Lung (tissue), 12 donors: ENCODE data around the gene SCFD1. TPM values are rescaled to one million over a fixed set of nuclear protein-coding genes. Genes with fewer than 3 reads are reported as not detected.
"Not testable (repeated sequence)": the region's sequence is repeated elsewhere in the genome, so short reads cannot be mapped to it uniquely, and the experiment has no call there.

ENCODE experiments used
- ATAC-seq: fragments of 200-7000 bp; cut with Tn5 transposase; one replicate; pipeline ENCODE4 v1.9.1; 2020; ENCODE audit warnings: moderate number of reproducible peaks; ENCODE audit not compliant: insufficient read depth, low FRiP score
- DNase-seq, 3 donors: peaks; one replicate each; pipeline ENCODE4 v3.0.0-alpha.2; 2013 to 2017
- H3K27ac ChIP-seq, 2 donors: one replicate each; pipeline ENCODE4 v1.5.1; 2013; ENCODE audit warnings: mild to moderate bottlenecking in 2 of 2, moderate library complexity in 2 of 2, control low read depth in 1 of 2, inconsistent platforms in 1 of 2, low read depth in 1 of 2, low read length in 1 of 2
- H3K27me3 ChIP-seq, 3 donors: one replicate each; pipeline ENCODE4 v1.5.1; 2013; ENCODE audit warnings: low read length in 2 of 3; ENCODE audit not compliant: control insufficient read depth in 3 of 3, insufficient read depth in 3 of 3
- H3K36me3 ChIP-seq, 4 donors: one replicate each; pipeline ENCODE4 v1.5.1; 2013; ENCODE audit warnings: low read length in 4 of 4, mild to moderate bottlenecking in 1 of 4, moderate library complexity in 1 of 4; ENCODE audit not compliant: control insufficient read depth in 4 of 4, insufficient read depth in 4 of 4
- H3K4me1 ChIP-seq, 5 donors: one replicate each; pipeline ENCODE4 v1.5.1; 2013; ENCODE audit warnings: low read length in 5 of 5, mild to moderate bottlenecking in 2 of 5, moderate library complexity in 1 of 5; ENCODE audit not compliant: control insufficient read depth in 5 of 5, insufficient read depth in 5 of 5
- H3K4me3 ChIP-seq: one replicate; pipeline ENCODE4 v1.5.1; 2013; ENCODE audit warnings: mild to moderate bottlenecking, control low read depth, moderate library complexity
- H3K9ac ChIP-seq, 2 donors: one replicate each; pipeline ENCODE4 v1.5.1; 2013; ENCODE audit warnings: low read length in 2 of 2, control low read depth in 1 of 2; ENCODE audit not compliant: insufficient read depth in 1 of 2
- H3K9me3 ChIP-seq, 4 donors: one replicate each; pipeline ENCODE4 v1.5.1; 2013; ENCODE audit warnings: low read length in 3 of 4, mild to moderate bottlenecking in 1 of 4, moderate library complexity in 1 of 4; ENCODE audit not compliant: control insufficient read depth in 4 of 4, insufficient read depth in 3 of 4
- WGBS, 2 donors: extraction: QIAGEN DNeasy Blood & Tissue Kit; methylation state at CpG; one replicate each; pipeline ENCODE4 v1.1.7; 2013; 5-methylcytosine and 5-hydroxymethylcytosine counted together
- polyA plus RNA-seq, 2 donors: library from polyadenylated mRNA; stranded (reverse); fragments of 200-250 nt; gene quantifications; one replicate each; pipeline ENCODE4 v1.2.1, GENCODE V29; 2013
- total RNA-seq, 2 donors: library from RNA; depleted of rRNA in 1 of 2; stranded (reverse); fragments of >200 nt in 1 of 2; gene quantifications; one replicate each; pipeline ENCODE4 v1.2.1, GENCODE V29; 2014 to 2021
- TF ChIP-seq, protein P1 (sequence below): IDR thresholded peaks from 2 replicates; pipeline ENCODE4 v1.5.1; 2012; ENCODE audit warnings: mild to moderate bottlenecking; ENCODE audit errors: control extremely low read depth, extremely low read depth
- donor health status: control.
- donor health status: control.
- donor health status: Bipolar disorder and iron deficiency.
- donor health status: healthy.
- donor health status: DM: yes; HTN: yes; CAD: no.

SCFD1 gene
- total and polyA plus RNA-seq, 4 donors: 36.5 to 232 (median 87.7) TPM

DNA sequence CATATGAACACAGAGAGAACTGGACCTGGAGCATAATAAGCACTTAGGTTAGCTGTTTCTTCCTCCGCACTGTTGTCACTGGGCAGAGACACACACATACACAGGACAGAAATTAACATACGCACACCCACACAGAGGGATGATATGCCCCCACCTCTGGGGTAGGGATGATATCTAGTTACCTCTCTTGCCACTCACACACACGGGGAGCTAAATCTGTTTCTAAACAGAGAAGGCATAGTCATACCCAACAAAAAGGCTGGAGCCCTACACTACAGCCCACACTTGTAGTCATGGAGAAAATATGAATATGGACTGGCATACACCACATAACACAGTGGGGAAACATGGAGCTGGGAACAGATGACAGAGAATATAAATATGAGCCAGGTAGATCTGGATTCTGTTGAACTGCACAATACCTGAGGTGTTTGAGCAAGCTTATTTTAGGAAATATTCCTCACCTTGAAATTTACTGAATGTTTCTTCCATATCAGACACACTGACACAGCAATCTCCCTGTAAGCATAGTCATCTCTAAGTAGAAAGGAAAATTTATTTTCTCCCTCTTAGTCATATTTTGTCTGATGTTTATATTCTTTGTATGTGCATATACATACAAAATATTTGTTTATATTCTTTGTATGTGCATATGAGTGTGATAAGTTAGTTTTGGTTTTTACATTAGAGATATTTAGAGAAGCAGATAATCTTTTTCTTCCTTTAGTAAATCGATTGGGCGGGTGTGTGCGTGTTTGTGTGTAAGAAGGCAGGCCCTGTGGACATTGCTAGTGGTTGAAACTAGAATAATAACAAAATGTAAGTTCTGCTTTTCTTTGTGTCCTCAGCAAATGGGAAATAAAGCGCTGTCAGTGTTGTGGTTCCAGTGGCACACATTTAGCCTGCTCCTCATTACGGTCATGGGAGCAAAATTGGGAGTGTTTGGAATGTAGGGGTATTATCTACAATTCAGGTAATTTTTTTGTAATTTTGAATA lies 20.9 kb upstream of the SCFD1 start:
- TF ChIP-seq, protein P1, sequence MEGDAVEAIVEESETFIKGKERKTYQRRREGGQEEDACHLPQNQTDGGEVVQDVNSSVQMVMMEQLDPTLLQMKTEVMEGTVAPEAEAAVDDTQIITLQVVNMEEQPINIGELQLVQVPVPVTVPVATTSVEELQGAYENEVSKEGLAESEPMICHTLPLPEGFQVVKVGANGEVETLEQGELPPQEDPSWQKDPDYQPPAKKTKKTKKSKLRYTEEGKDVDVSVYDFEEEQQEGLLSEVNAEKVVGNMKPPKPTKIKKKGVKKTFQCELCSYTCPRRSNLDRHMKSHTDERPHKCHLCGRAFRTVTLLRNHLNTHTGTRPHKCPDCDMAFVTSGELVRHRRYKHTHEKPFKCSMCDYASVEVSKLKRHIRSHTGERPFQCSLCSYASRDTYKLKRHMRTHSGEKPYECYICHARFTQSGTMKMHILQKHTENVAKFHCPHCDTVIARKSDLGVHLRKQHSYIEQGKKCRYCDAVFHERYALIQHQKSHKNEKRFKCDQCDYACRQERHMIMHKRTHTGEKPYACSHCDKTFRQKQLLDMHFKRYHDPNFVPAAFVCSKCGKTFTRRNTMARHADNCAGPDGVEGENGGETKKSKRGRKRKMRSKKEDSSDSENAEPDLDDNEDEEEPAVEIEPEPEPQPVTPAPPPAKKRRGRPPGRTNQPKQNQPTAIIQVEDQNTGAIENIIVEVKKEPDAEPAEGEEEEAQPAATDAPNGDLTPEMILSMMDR: no peak
- DNase-seq (no peak), ATAC-seq (no peak)
- Histone ChIP-seq H3K4me1 (no peaks in the 10 kb centered on the region), H3K9ac (no peak overlapping the region), H3K27me3 (no peaks in the 10 kb centered on the region), H3K9me3 (no peaks in the 10 kb centered on the region), H3K36me3 (peaks cover 10 to 38% (median 27%) of the 10 kb centered on the region in 4 donors), H3K27ac (no peak overlapping the region), H3K4me3 (no peak overlapping the region)
- 90% methylated on average over 8 of the region's 8 CpGs for WGBS, 2 donors

DNA sequence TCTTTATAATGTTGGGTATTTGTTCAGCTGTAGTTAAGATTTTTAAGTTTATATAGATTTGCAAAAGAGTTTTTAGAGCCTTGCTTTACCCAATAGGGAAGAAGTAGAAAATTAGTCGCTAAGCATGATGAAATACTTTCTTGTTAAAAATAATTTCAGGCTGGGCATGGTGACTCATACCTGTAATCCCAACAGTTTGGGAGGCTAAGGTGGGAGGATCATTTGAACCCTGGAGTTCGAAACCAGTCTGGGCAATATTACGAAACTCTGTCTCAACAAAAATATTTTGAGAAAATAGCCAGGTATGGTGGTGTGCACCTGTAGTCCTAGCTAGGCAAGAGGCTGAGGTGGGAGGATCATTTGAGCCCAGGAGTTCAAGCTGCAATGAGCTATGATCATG lies 18.7 kb upstream of the SCFD1 start:
- H3K4me3 ChIP-seq: no peak overlapping the region
- DNase-seq (no peak), ATAC-seq (no peak)
- WGBS, 2 donors: 88 to 92% methylated on average over 3 of the region's 3 CpGs
- TF ChIP-seq, protein P1: no peak
- H3K9me3 ChIP-seq: no peaks in the 10 kb centered on the region
- no peak overlapping the region for H3K9ac ChIP-seq
- H3K36me3 ChIP-seq: peaks cover 10 to 40% (median 28%) of the 10 kb centered on the region in 4 donors
- no peaks in the 10 kb centered on the region for H3K4me1 ChIP-seq
- H3K27ac ChIP-seq: no peak overlapping the region
- H3K27me3 ChIP-seq: no peaks in the 10 kb centered on the region

DNA sequence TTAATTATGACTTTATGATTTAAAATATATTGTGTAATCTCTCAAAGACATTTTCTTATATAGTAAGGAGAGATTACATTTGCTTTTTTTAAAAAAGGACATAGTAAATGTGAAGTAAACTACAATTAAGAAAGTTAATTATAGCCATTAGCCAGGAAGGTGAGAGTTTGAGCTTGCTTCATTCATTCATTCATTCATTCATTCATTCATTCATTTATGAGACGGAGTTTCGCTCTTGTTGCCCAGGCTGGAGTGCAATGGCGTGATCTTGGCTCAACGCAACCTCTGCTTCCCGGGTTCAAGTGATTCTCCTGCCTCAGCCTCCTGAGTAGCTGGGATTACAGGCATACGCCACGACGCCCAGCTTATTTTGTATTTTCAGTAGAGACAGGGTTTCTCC lies 17.4 kb upstream of the SCFD1 start:
- not testable (repeated sequence) for H3K4me1 ChIP-seq, ATAC-seq, H3K9ac ChIP-seq, H3K9me3 ChIP-seq, DNase-seq, H3K27ac ChIP-seq, H3K27me3 ChIP-seq, H3K4me3 ChIP-seq
- H3K36me3 ChIP-seq: peaks cover 10 to 42% (median 28%) of the 10 kb centered on the region in 4 donors
- 98 to 99% methylated on average over 8 of the region's 8 CpGs for WGBS, 2 donors

DNA sequence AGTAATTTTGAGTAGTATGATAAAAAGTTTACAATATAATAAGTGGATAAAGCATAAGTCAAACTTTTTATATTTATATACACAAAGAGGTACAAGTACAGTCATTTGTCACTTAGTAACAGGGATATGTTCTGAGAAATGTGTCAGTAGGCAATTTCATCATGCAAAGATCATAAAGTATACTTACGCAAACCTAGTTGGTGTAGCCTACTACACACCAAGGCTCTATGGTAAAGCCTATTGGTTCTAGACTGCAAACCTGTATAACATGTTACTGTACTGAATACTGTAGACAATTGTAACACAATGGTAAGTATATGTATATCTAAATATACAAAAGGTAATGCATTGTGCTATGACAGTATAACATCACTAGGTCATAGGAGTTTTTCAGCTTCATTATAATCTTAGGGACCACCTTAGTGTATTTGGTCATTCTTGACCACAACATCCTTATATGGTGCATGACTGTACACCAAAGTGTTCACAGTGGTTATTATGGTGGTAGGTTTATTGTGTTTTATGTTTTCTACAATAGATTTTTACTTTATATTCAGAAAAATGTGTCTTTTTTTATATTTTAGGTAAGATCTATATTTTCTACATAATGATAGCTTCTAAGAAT lies 14.9 kb upstream of the SCFD1 start:
- Histone ChIP-seq H3K27me3 (no peaks in the 10 kb centered on the region), H3K4me3 (no peak overlapping the region), H3K4me1 (peaks cover 0 to 7% (median 4%) of the 10 kb centered on the region in 5 donors), H3K27ac (no peak overlapping the region), H3K9me3 (no peaks in the 10 kb centered on the region), H3K9ac (no peak overlapping the region), H3K36me3 (peaks cover 6 to 23% (median 13%) of the 10 kb centered on the region in 4 donors)
- 95 to 96% methylated on average over 1 of the region's 1 CpG for WGBS, 2 donors
- DNase-seq (no peak), ATAC-seq (no peak)
- TF ChIP-seq, protein P1: no peak
